Stomach (tissue), 4 donors: Measurements from ENCODE around the gene HNF4A.

Experiments used
- CTCF ChIP-seq, 7 experiments: fragments of 450-650 bp in 4 of 7; fragments of 200-600 bp in 3 of 7; sonication (generic) in 3 of 7; IDR thresholded peaks; one replicate each; pipeline ENCODE4 v1.5.1; 2016 to 2019; ENCODE audit warnings: antibody characterized with exemption in 7 of 7, control low read depth in 2 of 7, mild to moderate bottlenecking in 1 of 7
- EP300 ChIP-seq: sonication (generic); formaldehyde crosslinking; IDR thresholded peaks from one replicate; pipeline ENCODE4 v1.6.1; 2017; ENCODE audit warnings: antibody characterized with exemption
- POLR2A ChIP-seq, 4 donors: fragments of 450-650 bp; IDR thresholded peaks; one replicate each; pipeline ENCODE4 v1.6.1; 2016; ENCODE audit warnings: antibody characterized with exemption in 4 of 4, control low read depth in 2 of 4, mild to moderate bottlenecking in 1 of 4, moderate library complexity in 1 of 4
- POLR2AphosphoS5 ChIP-seq, 3 donors: sonication (generic); formaldehyde crosslinking; IDR thresholded peaks; one replicate each; pipeline ENCODE4 v1.6.1; 2016; ENCODE audit warnings: antibody characterized with exemption in 3 of 3

GRCh38 chr20:44364780-44365179 lies 9.3 kb downstream of the HNF4A start:
- TF ChIP-seq CTCF (IDR thresholded peaks at IDR 0.05) (no peak), POLR2A (IDR thresholded peaks at IDR 0.05) (no peak), POLR2AphosphoS5 (IDR thresholded peaks at IDR 0.05) (no peak), EP300 (no peak)
